Gastrocnemius medialis (tissue), 4 donors: ENCODE data around the gene TAS2R60.

Experiments used
- CTCF ChIP-seq, 5 experiments: fragments of 450-650 bp in 3 of 5; fragments of 200-600 bp in 2 of 5; sonication (generic) in 2 of 5; IDR thresholded peaks in 4 of 5; conservative IDR thresholded peaks in 1 of 5; 1 replicate in 4 of 5; 2 replicates in 1 of 5; pipeline ENCODE4 v1.5.1; 2016 to 2019; ENCODE audit warnings: antibody characterized with exemption in 5 of 5, mild to moderate bottlenecking in 3 of 5, moderate library complexity in 3 of 5
- POLR2A ChIP-seq, 2 donors: fragments of 450-650 bp; IDR thresholded peaks; one replicate each; pipeline ENCODE4 v1.6.1; 2017; ENCODE audit warnings: antibody characterized with exemption in 2 of 2, mild to moderate bottlenecking in 2 of 2, moderate library complexity in 2 of 2

- TF ChIP-seq POLR2A (IDR thresholded peaks at IDR 0.05) (no peak), CTCF (IDR thresholded peaks at IDR 0.05 in 4 of 5, conservative IDR thresholded peaks at IDR 0.05 in 1 of 5) (no peak)
Measured at GRCh38 chr7:143394777-143395176, 48.5 kb upstream of the TAS2R60 start.
